OCI-LY3 (cell line): Measurements from ENCODE around the gene OR4K13.

Source experiments
- EZH2phosphoT487 ChIP-seq: fragments of 200-600 bp; shearing (Covaris generic); IDR thresholded peaks from 2 replicates; pipeline ENCODE4 v1.6.1; 2018; ENCODE audit warnings: antibody characterized with exemption, mixed run types, low read depth
- TF ChIP-seq, protein P1 (sequence below): fragments of 200-600, 300-600 bp; sonication (generic); IDR thresholded peaks from 2 replicates; pipeline ENCODE4 v1.5.1; 2014; ENCODE audit warnings: antibody characterized with exemption, low read length, low read depth

DNA sequence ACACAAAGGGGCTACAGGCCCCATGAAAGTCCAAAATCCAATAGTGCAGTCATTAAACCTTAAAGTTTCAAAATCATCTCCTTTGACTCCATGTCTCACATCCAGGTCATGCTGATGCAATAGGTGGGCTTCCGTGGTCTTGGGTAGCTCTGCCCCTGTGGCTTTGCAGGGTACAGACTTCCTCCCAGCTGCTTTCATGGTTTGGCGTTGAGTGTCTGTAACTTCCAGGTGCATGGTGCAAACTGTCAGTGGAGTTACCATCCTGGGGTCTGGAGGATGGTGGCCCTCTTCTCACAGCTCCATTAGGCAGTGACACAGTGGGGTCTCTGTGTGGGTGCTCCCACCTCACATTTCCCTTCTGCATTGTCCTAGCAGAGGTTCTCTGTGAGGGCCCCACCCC, 42.4 kb downstream of the OR4K13 start:
- TF ChIP-seq, protein P1, sequence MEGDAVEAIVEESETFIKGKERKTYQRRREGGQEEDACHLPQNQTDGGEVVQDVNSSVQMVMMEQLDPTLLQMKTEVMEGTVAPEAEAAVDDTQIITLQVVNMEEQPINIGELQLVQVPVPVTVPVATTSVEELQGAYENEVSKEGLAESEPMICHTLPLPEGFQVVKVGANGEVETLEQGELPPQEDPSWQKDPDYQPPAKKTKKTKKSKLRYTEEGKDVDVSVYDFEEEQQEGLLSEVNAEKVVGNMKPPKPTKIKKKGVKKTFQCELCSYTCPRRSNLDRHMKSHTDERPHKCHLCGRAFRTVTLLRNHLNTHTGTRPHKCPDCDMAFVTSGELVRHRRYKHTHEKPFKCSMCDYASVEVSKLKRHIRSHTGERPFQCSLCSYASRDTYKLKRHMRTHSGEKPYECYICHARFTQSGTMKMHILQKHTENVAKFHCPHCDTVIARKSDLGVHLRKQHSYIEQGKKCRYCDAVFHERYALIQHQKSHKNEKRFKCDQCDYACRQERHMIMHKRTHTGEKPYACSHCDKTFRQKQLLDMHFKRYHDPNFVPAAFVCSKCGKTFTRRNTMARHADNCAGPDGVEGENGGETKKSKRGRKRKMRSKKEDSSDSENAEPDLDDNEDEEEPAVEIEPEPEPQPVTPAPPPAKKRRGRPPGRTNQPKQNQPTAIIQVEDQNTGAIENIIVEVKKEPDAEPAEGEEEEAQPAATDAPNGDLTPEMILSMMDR = no peak
- TF ChIP-seq EZH2phosphoT487 = no peak
